Breast epithelium (tissue), 3 donors: Measurements from ENCODE around the gene THBS3.

Experiments used
- CTCF ChIP-seq, 3 donors: fragments of 450-650 bp; IDR thresholded peaks; one replicate each; pipeline ENCODE4 v1.5.1; 2016 to 2017; ENCODE audit warnings: antibody characterized with exemption in 3 of 3, mild to moderate bottlenecking in 3 of 3, moderate library complexity in 3 of 3
- POLR2AphosphoS5 ChIP-seq, 3 donors: sonication (generic); formaldehyde crosslinking; IDR thresholded peaks; one replicate each; pipeline ENCODE4 v1.6.1; 2017; ENCODE audit warnings: antibody characterized with exemption in 3 of 3

- TF ChIP-seq CTCF (IDR thresholded peaks at IDR 0.05): no peak
- TF ChIP-seq POLR2AphosphoS5 (IDR thresholded peaks at IDR 0.05): no peak
Measured at GRCh38 chr1:155199792-155200191, 7.9 kb downstream of the THBS3 start.
